ENCODE results near the gene CKM. TPM values are rescaled to one million over a fixed set of nuclear protein-coding genes. Genes with fewer than 3 reads are reported as not detected.

The CKM gene
- total and polyA plus RNA-seq, 10 of the 15 experiments (the other 5 are each of a cell fraction or from before 2014, with no cell fraction given), result 0.08 to 0.14 (median 0.13) TPM; not detected in 5

DNA sequence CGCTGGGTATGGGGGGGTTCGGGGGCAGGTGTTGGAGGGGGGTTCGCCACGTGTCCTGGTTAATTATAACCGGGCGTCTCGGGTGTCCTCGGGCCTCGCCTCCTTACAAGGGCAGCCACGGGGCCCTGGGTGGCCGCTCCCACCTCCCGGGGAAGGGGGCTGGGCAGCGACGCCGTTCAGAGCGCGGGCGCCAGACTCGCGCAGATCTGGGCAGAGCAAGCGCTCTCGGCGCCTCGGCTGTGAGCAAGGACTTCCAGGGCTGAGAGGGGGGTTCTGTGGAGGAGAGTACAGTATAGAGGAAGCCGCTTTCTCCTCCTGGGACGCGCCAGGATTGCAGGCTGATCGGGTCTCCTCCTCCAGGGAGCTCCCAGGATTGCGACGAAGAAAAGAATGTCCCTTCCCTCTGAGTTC lies 1.0 kb upstream of the CKM start:
- no peak overlapping the region for H3K9ac ChIP-seq (ENCODE audit: control insufficient read depth, insufficient read depth, low read length)
- in situ Hi-C loops (cut with MboI), result no loop called here
- no TSS peak for BruUV-seq (replicated peaks)

More for the DNA sequence above, 1.0 kb upstream of the CKM start:
- Histone ChIP-seq H2AFZ (ENCODE audit: control insufficient read depth, low read depth, low read length) (no peak overlapping the region), H3K4me3 (no peak overlapping the region), H3K36me3 (ENCODE audit: control insufficient read depth in 2 of 2, insufficient read depth in 2 of 2, low read length in 1 of 2) (no peaks in the 10 kb centered on the region), H3K79me2 (ENCODE audit: control insufficient read depth, insufficient read depth, low read length) (no peaks in the 10 kb centered on the region), H4K20me1 (ENCODE audit: control insufficient read depth, insufficient read depth) (no peaks in the 10 kb centered on the region), H3K27me3 (replicated peaks in 1 of 2; ENCODE audit: control insufficient read depth in 2 of 2, insufficient read depth in 2 of 2, low read length in 1 of 2) (peaks cover 0 to 3% of the 10 kb centered on the region in 2 experiments; a peak in 1 of 4 replicates), H3K4me1 (ENCODE audit: control insufficient read depth, insufficient read depth, low read length) (no peaks in the 10 kb centered on the region), H3K4me2 (ENCODE audit: control insufficient read depth, insufficient read depth) (no peak overlapping the region), H3K27ac (ENCODE audit: control insufficient read depth, insufficient read depth) (no peak overlapping the region), H3K9me3 (replicated peaks; ENCODE audit: control insufficient read depth, insufficient read depth, low read length) (no peaks in the 10 kb centered on the region)
- CTCF ChIA-PET, result no interaction called here
- ATAC-seq (no peak; the same call in 2 of the 3 replicates), FAIRE-seq (no peak), DNase-seq (ENCODE audit: low read depth, low spot score) (no peak)
- intact Hi-C loops (cut with micrococcal nuclease; ENCODE audit: unreplicated experiment), result no loop called here
- TF ChIP-seq, protein P1, sequence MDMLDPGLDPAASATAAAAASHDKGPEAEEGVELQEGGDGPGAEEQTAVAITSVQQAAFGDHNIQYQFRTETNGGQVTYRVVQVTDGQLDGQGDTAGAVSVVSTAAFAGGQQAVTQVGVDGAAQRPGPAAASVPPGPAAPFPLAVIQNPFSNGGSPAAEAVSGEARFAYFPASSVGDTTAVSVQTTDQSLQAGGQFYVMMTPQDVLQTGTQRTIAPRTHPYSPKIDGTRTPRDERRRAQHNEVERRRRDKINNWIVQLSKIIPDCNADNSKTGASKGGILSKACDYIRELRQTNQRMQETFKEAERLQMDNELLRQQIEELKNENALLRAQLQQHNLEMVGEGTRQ (IDR thresholded peaks at IDR 0.05; ENCODE audit: borderline replicate concordance, low read depth, low read length), result no peak
- no peak for TF ChIP-seq ZSCAN29 (IDR thresholded peaks at IDR 0.05)
- no peak for TF ChIP-seq MEF2A (IDR thresholded peaks at IDR 0.05; ENCODE audit: insufficient read depth, low read depth, low read length)
- TF ChIP-seq JUND (IDR thresholded peaks at IDR 0.05; ENCODE audit: low read depth, low read length), result no peak
- TF ChIP-seq, protein P2, sequence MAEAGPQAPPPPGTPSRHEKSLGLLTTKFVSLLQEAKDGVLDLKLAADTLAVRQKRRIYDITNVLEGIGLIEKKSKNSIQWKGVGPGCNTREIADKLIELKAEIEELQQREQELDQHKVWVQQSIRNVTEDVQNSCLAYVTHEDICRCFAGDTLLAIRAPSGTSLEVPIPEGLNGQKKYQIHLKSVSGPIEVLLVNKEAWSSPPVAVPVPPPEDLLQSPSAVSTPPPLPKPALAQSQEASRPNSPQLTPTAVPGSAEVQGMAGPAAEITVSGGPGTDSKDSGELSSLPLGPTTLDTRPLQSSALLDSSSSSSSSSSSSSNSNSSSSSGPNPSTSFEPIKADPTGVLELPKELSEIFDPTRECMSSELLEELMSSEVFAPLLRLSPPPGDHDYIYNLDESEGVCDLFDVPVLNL (IDR thresholded peaks at IDR 0.05; ENCODE audit: low read depth, low read length), result no peak
- TF ChIP-seq TARDBP (IDR thresholded peaks at IDR 0.05; ENCODE audit: borderline replicate concordance), result no peak
- TF ChIP-seq, protein P3, sequence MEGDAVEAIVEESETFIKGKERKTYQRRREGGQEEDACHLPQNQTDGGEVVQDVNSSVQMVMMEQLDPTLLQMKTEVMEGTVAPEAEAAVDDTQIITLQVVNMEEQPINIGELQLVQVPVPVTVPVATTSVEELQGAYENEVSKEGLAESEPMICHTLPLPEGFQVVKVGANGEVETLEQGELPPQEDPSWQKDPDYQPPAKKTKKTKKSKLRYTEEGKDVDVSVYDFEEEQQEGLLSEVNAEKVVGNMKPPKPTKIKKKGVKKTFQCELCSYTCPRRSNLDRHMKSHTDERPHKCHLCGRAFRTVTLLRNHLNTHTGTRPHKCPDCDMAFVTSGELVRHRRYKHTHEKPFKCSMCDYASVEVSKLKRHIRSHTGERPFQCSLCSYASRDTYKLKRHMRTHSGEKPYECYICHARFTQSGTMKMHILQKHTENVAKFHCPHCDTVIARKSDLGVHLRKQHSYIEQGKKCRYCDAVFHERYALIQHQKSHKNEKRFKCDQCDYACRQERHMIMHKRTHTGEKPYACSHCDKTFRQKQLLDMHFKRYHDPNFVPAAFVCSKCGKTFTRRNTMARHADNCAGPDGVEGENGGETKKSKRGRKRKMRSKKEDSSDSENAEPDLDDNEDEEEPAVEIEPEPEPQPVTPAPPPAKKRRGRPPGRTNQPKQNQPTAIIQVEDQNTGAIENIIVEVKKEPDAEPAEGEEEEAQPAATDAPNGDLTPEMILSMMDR (IDR thresholded peaks at IDR 0.05 in 2 of 3, conservative IDR thresholded peaks at IDR 0.05 in 1 of 3; ENCODE audit: control insufficient read depth in 2 of 3, extremely low read depth in 1 of 3, insufficient read depth in 1 of 3, low read depth in 3 of 3, low read length in 3 of 3), result no peak
- RAD21 ChIA-PET (ENCODE audit: unreplicated experiment), result no interaction called here
- SMC1A ChIA-PET (ENCODE audit: uncharacterized antibody, unreplicated experiment), result no interaction called here
- POLR2A ChIA-PET, result interaction anchor here (0.6 kb wide), 1 partner anchor 258 kb away, joined by 3 read pairs; no protein-coding TSS in a partner anchor
- 4% methylated on average over 28 of the region's 30 CpGs for WGBS (ENCODE audit: insufficient coverage, insufficient replicate concordance, low lambda C conversion rate, missing lambda C conversion rate)
